Activated CD4-positive, CD25-positive, alpha-beta regulatory T cell treated with anti-CD3 and anti-CD28 coated beads, Interleukin-2, amount 50 U/mL, for 24 hours (primary cell): Measurements from ENCODE around the gene ZIC4.

ENCODE experiments used
- ATAC-seq, 2 donors: fragments of 150-1000 bp; cut with Tn5 transposase; one replicate each; pipeline ENCODE4 v1.10.0; 2021; ENCODE audit warnings: mild to moderate bottlenecking in 1 of 2, moderate library complexity in 1 of 2

The ZIC4 gene

GRCh38 chr3:147389717-147390116 lies 16.6 kb downstream of the ZIC4 start:
- no peak for ATAC-seq

DNA sequence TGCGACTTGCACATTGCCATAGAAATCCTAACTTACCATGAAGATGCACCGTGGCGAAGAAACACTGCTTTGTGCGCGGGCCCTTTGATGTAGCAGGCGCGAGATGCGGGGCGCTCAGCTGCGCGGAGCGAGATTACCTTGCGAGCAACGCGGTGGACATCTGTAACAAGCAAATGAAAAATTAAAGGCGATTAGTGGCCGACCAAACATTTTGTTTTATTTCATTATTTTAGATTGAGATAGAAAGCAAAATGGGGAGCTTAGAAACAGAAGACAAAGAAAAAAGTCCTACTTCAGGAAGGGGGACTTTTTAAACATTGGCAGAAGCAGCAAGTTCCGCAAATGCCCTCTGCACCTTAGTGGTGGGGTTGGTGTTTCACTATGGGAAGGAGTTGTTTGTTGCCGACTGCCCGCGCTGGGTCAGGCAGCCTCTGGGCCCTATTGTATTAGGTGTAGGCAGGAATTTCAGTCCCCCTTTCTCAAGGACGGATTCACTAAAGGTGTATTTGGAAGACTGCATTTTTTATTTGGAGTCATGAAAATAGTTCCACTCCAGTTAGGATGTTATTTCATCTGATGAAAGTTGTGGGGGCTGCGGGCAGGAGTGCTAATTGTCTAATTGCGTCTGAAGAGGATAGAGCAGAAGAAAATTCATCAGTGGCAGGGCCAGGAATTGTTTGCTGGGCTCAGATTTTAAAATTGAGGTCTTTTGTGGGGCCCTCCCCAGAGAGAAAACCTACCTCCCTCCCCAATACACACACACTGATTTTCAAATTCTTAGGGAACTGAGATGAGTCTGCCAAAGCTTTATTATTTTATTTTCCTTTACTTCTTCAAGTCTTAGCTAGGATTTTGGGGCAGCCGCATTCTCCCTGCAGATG lies 17.4 kb downstream of the ZIC4 start:
- no peak for ATAC-seq

DNA sequence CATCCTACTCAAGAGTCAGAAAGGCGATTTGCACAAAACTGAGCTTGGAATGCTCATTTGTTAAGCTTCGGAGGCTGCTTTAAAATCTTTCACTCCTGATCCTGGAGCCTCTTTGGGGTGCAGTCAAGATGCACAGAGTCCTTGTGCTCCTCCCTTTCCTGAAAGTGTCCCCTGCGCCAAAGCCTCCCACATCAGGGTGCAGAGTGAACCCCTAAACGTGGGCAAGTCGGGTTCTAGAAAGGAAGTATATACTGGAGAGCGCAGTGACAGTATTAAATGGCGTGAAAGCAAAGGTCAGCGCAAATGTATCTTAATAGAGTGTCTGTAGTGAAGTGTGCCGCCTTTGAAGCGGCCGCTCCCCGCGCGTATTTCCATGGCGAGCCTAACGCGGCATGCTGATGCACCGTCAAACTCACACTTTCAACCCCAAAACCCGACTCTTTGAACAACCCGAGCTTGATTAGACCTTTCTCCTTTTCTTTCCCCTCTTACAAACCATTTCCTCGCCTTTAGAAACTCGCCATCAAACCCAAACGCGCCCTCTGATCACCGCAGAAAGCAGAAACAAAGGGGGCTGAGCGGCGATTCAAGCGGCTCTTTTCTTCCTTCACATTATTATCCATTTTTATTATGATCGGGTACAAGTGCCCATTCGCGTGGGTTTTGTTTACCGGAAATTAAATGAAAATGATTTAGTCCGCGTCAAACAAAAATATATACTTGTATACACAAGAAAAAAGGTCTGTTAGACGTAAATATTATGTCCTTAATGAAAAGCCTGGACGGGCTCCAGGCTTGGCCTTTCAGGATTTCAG lies 18.3 kb downstream of the ZIC4 start:
- ATAC-seq = no peak

- no peak for ATAC-seq
Measured at GRCh38 chr3:147387291-147387884, 19.0 kb downstream of the ZIC4 start.

DNA sequence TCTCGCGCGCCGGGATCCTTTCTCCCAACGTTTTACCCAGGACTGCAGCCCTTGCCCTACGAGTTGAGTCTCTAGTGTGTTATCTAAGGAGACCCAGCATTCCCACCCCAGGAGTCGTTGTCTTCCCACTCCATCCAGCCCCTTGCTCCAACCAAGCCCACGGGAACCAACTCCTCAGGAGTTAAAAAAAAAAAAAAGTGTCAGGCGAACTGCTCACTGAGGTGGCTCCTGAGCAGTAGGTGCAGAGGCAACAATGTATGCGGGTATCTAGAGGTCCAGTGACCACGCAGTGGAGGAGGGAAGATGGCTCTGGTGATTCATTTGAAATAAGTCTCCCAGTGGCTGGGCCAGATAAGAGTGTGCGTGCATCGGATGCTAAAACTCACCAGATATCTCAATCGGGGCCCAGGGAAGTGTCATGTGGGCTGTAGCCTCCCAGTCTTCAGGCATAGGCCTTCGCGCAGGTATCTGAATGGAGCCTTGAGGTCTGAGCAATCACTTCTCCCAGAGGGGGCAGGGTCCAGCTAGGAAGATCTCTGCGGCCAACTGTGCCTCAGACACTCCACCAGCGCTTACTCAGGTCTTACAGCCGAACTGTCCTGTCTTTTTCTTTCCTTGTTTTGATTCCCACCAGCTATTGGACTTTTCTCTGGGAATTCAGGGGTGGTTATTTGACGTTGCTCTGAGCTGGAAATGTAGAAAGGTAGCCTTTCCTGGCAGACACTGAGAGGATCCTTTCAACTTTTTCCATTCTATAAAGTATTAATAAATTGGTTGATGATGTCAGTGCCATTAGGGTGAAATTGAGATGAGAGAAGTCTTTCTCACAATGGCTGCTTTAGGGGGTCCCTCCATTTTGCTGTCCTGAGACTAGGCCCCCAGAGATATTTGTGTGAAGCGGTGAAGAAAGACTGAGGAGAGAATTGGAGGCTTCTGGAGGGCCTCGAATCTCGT lies 21.0 kb downstream of the ZIC4 start:
- no peak for ATAC-seq

- ATAC-seq = no peak
Measured at GRCh38 chr3:147384210-147385058, 21.9 kb downstream of the ZIC4 start.

GRCh38 chr3:147383617-147384016 lies 22.7 kb downstream of the ZIC4 start:
- no peak for ATAC-seq

DNA sequence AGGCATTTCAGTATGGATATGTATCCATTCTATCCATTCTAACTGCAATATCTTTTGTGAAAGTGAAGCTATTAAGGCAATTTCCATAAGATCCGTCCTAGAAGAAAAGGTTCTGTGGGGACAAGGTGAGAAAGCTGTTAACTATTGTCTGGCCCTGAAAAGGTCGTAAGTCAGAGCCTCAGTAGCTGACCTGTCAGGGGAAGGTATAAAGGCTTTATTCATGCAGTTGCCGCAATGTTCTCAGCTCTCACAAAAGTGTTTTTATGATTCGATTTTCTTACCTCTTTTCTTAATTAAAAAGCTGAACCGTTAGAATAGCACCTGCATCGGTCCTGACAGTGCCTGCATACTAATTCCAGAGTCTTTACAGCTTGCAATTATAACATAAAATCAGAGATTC lies 24.7 kb downstream of the ZIC4 start:
- no peak for ATAC-seq

- ATAC-seq = no peak
Measured at GRCh38 chr3:147380977-147381376, 25.4 kb downstream of the ZIC4 start.

- ATAC-seq = no peak
Measured at GRCh38 chr3:147380387-147380951, 25.9 kb downstream of the ZIC4 start.

DNA sequence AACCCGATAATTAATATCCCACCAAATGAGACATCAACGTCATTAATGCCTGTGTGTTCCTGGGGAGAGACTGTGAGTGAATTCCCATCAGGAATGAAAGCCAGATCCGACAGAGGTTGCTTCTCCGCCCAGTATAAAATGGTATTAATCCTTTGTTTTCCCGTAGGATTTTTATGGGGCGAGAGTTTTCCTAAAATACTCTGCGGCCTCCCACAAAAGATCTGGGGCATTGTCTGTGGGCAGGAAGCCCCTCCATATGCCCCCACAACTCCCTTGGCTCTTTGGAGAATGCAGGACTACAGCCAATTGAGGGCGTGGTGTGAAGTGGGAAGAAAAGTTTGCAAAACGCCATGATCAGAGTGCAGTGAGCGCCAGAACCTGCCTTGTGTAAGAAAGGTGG lies 26.7 kb downstream of the ZIC4 start:
- no peak for ATAC-seq

DNA sequence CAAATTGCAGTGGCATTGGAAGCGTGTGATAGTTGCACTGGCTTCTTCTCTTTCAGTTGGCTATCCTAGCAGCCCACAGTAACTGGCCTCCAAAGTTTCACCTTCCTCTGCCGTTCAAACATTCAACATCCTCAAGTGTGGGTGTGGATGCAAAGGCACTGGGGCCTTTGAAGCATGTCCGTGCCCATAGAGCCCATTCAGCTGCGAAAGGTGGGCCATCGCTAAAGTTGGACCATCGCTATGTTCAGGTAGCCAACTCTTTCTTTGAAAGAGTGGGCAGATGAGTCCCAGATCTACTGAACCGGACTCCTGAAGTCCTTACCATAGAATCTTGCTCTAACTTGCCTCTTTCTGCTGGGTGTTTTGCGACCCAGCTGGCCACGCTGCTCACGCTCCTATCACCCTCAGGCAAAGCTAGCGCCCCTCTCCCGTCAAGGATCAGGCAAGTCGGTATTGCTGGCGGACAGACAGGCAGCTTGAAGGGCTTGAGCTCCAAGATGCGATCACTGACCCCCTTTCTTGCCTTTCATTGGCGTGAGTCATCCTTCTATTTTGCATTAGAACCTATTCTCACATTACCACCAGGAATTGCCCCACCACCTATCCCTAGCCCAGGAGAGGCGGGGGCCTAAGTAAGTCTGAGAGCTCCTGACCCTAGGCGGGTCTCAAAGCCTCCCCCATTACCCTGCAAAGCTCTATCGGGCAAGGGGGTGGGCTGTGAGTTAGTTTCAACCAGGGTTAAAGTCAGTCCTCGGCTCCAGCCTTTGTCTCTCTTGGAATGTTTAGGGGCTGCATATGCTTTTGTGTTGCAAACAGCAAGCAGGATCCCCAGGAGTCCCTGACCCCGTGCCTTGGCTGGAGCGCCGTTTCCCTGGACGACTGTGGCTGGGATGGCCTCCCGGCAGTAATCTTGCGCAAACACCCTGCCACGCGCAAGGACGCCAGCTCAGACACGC lies 28.7 kb downstream of the ZIC4 start:
- ATAC-seq = no peak

DNA sequence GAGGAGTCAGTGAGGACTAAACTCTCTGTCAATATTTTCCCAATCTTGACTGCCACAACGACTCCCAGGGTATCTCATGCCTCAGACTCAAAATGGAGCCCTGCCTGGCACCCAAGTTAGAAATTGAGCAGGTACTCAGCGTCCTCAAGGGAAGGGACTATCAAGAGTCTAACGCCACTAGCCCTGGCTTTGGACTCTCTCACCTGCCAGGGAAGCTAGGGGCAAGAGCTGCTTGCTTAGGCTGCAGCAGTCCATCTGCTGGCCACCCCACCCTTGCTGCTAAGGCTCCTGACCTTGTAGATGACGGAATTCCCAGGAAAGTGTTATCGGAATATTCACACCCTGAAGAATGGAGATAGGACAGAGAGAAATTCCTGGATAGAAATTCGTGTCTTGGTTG lies 33.0 kb downstream of the ZIC4 start:
- no peak for ATAC-seq

GRCh38 chr3:147372525-147373027 lies 33.8 kb downstream of the ZIC4 start:
- no peak for ATAC-seq

DNA sequence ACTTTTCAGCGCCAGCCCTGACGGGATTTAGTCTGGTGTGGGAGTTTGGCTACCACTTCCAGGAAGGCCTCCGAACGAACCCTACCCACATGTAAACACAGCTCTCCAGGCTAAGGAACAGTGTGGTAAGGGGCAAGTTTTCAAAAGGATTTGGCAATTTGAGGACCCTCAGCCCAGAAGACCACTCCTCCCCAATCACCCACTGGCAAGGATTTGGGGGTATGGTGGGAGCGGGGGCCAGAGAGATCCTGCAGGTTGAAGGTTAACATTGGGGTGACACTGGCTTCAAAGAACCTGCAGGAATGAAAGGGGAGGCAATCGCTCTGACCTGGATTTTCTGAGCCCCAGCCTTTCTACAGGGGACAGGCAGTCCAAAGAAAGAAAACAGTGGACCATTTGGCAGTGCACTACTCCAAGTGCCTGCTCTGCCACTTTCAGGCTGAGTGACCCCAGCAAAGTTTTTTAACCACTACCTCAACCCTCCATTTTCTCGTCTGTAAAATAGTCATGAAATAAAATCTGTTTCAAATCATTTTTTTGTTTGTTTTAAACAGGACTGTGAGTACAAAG lies 34.5 kb downstream of the ZIC4 start:
- ATAC-seq = no peak

GRCh38 chr3:147371140-147371539 lies 35.2 kb downstream of the ZIC4 start:
- no peak for ATAC-seq

DNA sequence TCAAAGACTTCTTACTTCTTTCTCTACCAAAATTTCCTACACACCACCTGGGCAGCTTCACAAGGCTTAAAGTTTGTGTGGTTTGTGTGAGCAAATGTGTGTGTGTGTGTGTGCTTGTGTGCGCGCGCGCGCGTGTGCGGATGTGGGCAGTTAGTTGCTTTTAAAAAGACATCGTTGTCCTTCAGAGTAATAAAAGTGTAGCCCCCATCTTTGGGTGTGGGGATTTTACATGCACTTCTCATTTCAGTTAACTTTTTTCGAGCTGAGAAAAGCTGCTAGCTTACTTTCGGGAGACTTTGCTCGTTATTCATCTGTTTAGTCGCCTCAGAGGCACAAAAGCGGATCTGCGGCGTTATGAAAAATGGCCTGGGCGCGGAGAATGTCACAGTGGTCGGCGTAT lies 36.0 kb downstream of the ZIC4 start:
- ATAC-seq = no peak

DNA sequence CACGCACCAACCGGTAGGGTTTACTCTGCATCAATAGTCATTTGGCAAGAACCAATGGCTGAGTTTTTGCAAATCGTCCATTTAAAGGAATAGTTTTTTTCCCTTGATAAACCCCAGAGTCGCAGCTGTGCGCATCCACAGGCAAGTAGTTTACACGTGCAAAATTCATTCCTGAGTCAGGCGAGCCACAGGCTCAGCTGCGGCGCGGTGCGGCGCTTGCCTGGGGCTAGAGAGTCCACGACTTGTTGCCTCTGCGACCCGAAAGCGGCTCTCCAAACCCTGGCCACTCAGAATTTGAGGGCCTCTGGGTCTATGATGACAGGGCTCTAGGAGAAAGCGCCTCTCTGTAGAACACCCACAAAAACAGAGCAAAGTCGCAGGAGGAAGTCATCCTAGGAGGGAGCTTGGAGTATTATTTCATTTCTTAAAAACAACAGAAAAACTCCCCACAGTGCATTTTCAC lies 36.7 kb downstream of the ZIC4 start:
- no peak for ATAC-seq

- no peak for ATAC-seq
Measured at GRCh38 chr3:147369231-147369630, 37.1 kb downstream of the ZIC4 start.
